Bronchial epithelial cell (primary cell): ENCODE data around the gene UBR1. TPM values are rescaled to one million over a fixed set of nuclear protein-coding genes. Genes with fewer than 3 reads are reported as not detected.
"Not testable (repeated sequence)": the region's sequence is repeated elsewhere in the genome, so short reads cannot be mapped to it uniquely, and the experiment has no call there.

Experiments used
- DNase-seq: peaks from one replicate; pipeline ENCODE4 v3.0.0-alpha.2; 2010; ENCODE audit warnings: low read depth
- FAIRE-seq: peaks from 2 replicates; lab custom pipeline; 2011; peaks lifted over from hg19 to GRCh38; lab: Jason Lieb, UNC
- H3K27me3 ChIP-seq: 2 replicates; pipeline ENCODE4 v1.5.1; 2011; ENCODE audit warnings: low read length; ENCODE audit not compliant: control insufficient read depth, insufficient read depth
- H3K36me3 ChIP-seq: 2 replicates; pipeline ENCODE4 v1.5.1; 2011; ENCODE audit warnings: low read length; ENCODE audit not compliant: control insufficient read depth, insufficient read depth
- H3K4me3 ChIP-seq: 2 replicates; pipeline ENCODE4 v1.5.1; 2011; ENCODE audit warnings: mild to moderate bottlenecking, low read depth, low read length, control low read depth
- CTCF ChIP-seq: IDR thresholded peaks from 2 replicates; pipeline ENCODE4 v1.5.1; 2011; ENCODE audit warnings: mild to moderate bottlenecking, moderate library complexity, low read length, control low read depth, inconsistent platforms; ENCODE audit not compliant: insufficient read depth, severe bottlenecking
- total RNA-seq: library from RNA; depleted of rRNA; stranded (reverse); fragments of >200 nt; gene quantifications from 2 replicates; pipeline ENCODE4 v1.2.1, GENCODE V29; 2014

Gene UBR1
- total RNA-seq, 1 donor from 2014 or later = 18.4 TPM

- Histone ChIP-seq H3K4me3 (no peak overlapping the region), H3K27me3 (no peaks in the 10 kb centered on the region), H3K36me3 (peaks cover 4% of the 10 kb centered on the region)
- FAIRE-seq (no peak), DNase-seq (no peak)
- no peak for TF ChIP-seq CTCF
Measured at GRCh38 chr15:43009206-43009605, 96.6 kb downstream of the UBR1 start.

- no peak overlapping the region for H3K4me3 ChIP-seq
- no peak for TF ChIP-seq CTCF
- H3K36me3 ChIP-seq = peaks cover 4% of the 10 kb centered on the region
- DNase-seq = no peak
- H3K27me3 ChIP-seq = no peaks in the 10 kb centered on the region
- no peak for FAIRE-seq
Measured at GRCh38 chr15:43008150-43008549, 97.7 kb downstream of the UBR1 start.

GRCh38 chr15:43007551-43007950 is 98.3 kb downstream of the UBR1 start:
- H3K36me3 ChIP-seq = peaks cover 4% of the 10 kb centered on the region
- FAIRE-seq (no peak), DNase-seq (no peak)
- no peak overlapping the region for H3K4me3 ChIP-seq
- H3K27me3 ChIP-seq = no peaks in the 10 kb centered on the region
- TF ChIP-seq CTCF = no peak

GRCh38 chr15:43006991-43007390 is 98.8 kb downstream of the UBR1 start:
- DNase-seq (no peak), FAIRE-seq (no peak)
- no peak for TF ChIP-seq CTCF
- Histone ChIP-seq H3K36me3 (peaks cover 6% of the 10 kb centered on the region), H3K27me3 (no peaks in the 10 kb centered on the region), H3K4me3 (no peak overlapping the region)

GRCh38 chr15:43004886-43005595 is 100.8 kb downstream of the UBR1 start:
- FAIRE-seq, H3K36me3 ChIP-seq, H3K27me3 ChIP-seq: not testable (repeated sequence)

GRCh38 chr15:42999201-42999779 is 106.5 kb downstream of the UBR1 start:
- no peak for FAIRE-seq

More at GRCh38 chr15:43004886-43005595, 100.8 kb downstream of the UBR1 start:
- not testable (repeated sequence) for H3K4me3 ChIP-seq, DNase-seq

More at GRCh38 chr15:42999201-42999779, 106.5 kb downstream of the UBR1 start:
- Histone ChIP-seq H3K27me3 (no peaks in the 10 kb centered on the region), H3K36me3 (peaks cover 2% of the 10 kb centered on the region), H3K4me3 (no peak overlapping the region)
- no peak for TF ChIP-seq CTCF
- no peak for DNase-seq
